GM23248 (cell line): ENCODE results near the gene RLIM. TPM values are rescaled to one million over a fixed set of nuclear protein-coding genes. Genes with fewer than 3 reads are reported as not detected.

Source experiments
- DNase-seq: peaks from one replicate; pipeline ENCODE4 v3.0.0-alpha.2; 2015
- H2AFZ ChIP-seq: fragments of 200-600 bp; sonication (generic); 2 replicates; pipeline ENCODE4 v1.6.1; 2016; ENCODE audit warnings: antibody characterized with exemption
- H3F3A ChIP-seq: fragments of 200-600 bp; sonication (generic); 2 replicates; pipeline ENCODE4 v1.6.1; 2016; ENCODE audit warnings: mild to moderate bottlenecking, antibody characterized with exemption, mixed run types; ENCODE audit not compliant: insufficient read depth
- H3K27ac ChIP-seq: fragments of 200-600 bp; sonication (generic); 2 replicates; pipeline ENCODE4 v1.5.1; 2016; ENCODE audit warnings: mild to moderate bottlenecking
- H3K27me3 ChIP-seq: fragments of 200-600 bp; sonication (generic); replicated peaks from 2 replicates; pipeline ENCODE4 v1.6.1; 2016; ENCODE audit warnings: mild to moderate bottlenecking; ENCODE audit not compliant: insufficient read depth
- H3K36me3 ChIP-seq: fragments of 200-600 bp; sonication (generic); 2 replicates; pipeline ENCODE4 v1.6.1; 2016; ENCODE audit warnings: low read depth, mild to moderate bottlenecking
- H3K4me1 ChIP-seq: fragments of 200-600 bp; sonication (generic); 2 replicates; pipeline ENCODE4 v1.6.1; 2016; ENCODE audit warnings: mild to moderate bottlenecking; ENCODE audit not compliant: insufficient read depth
- H3K4me2 ChIP-seq: fragments of 200-600 bp; sonication (generic); one replicate; pipeline ENCODE4 v1.6.1; 2016; ENCODE audit warnings: mild to moderate bottlenecking; ENCODE audit not compliant: unreplicated experiment
- H3K4me3 ChIP-seq: fragments of 200-600 bp; sonication (generic); 2 replicates; pipeline ENCODE4 v1.5.1; 2016; ENCODE audit warnings: mild to moderate bottlenecking
- H3K79me2 ChIP-seq: fragments of 200-600 bp; sonication (generic); 2 replicates; pipeline ENCODE4 v1.6.1; 2016; ENCODE audit warnings: mild to moderate bottlenecking; ENCODE audit not compliant: insufficient read depth
- H3K9ac ChIP-seq: fragments of 200-600 bp; sonication (generic); 2 replicates; pipeline ENCODE4 v1.6.1; 2016; ENCODE audit warnings: mild to moderate bottlenecking
- H3K9me2 ChIP-seq: fragments of 200-600 bp; sonication (generic); 2 replicates; pipeline ENCODE4 v1.6.1; 2016; ENCODE audit warnings: mixed run types, mild to moderate bottlenecking, moderate library complexity; ENCODE audit not compliant: insufficient read depth
- H3K9me3 ChIP-seq: fragments of 200-600 bp; sonication (generic); one replicate; pipeline ENCODE4 v1.6.1; 2017; ENCODE audit warnings: low read depth
- H4K20me1 ChIP-seq: fragments of 200-600 bp; sonication (generic); 2 replicates; pipeline ENCODE4 v1.6.0; 2016; ENCODE audit not compliant: insufficient read depth
- EZH2 ChIP-seq: fragments of 200-600 bp; sonication (generic); IDR thresholded peaks from 2 replicates; pipeline ENCODE4 v1.6.1; 2018; ENCODE audit warnings: antibody characterized with exemption, mild to moderate bottlenecking; ENCODE audit not compliant: insufficient read depth, poor library complexity, severe bottlenecking
- EZH2phosphoT487 ChIP-seq: fragments of 200-600 bp; sonication (generic); IDR thresholded peaks from 2 replicates; pipeline ENCODE4 v1.6.1; 2018; ENCODE audit warnings: antibody characterized with exemption, moderate library complexity, mild to moderate bottlenecking, low read depth; ENCODE audit not compliant: insufficient read depth
- WGBS, 2 experiments: methylation state at CpG; one replicate each; pipeline ENCODE4 v1.1.6; 2015 to 2017; ENCODE audit warnings: low lambda C conversion rate in 2 of 2, low coverage in 1 of 2; ENCODE audit errors: missing lambda C conversion rate in 2 of 2; 5-methylcytosine and 5-hydroxymethylcytosine counted together
- in situ Hi-C: fragments of 300-500 bp; cut with MboI; formaldehyde crosslinking; loops from 2 replicates; pipeline ENCODE4 v1.15.0; 2020
- polyA plus RNA-seq: library from polyadenylated mRNA; unstranded; fragments of >200 nt; fragmentation: Nextera tagmentation; extraction: Ambion mirVana; gene quantifications from 2 replicates; pipeline ENCODE4 v1.2.1, GENCODE V29; 2016
- total RNA-seq: library from RNA; depleted of rRNA; stranded (reverse); fragments of >200 nt; shearing (Covaris generic); gene quantifications from 2 replicates; pipeline ENCODE4 v1.2.3, GENCODE V29; 2014

RLIM gene
- total and polyA plus RNA-seq, 2 experiments from 2014 or later: 11.4 to 40.1 TPM

GRCh38 chrX:74545880-74546523 lies 68.4 kb downstream of the RLIM start:
- no peaks in the 10 kb centered on the region for H3K79me2 ChIP-seq
- H3K4me3 ChIP-seq: no peak overlapping the region
- H3F3A ChIP-seq: no peaks in the 10 kb centered on the region
- TF ChIP-seq EZH2: no peak
- TF ChIP-seq EZH2phosphoT487: no peak
- in situ Hi-C loops: loop anchor here (10.0 kb wide), 1 partner anchor 161 kb away; no protein-coding TSS in a partner anchor
- H3K27ac ChIP-seq: no peak overlapping the region
- H3K9me2 ChIP-seq: no peaks in the 10 kb centered on the region
- H3K4me2 ChIP-seq: no peak overlapping the region
- H3K36me3 ChIP-seq: no peaks in the 10 kb centered on the region
- H4K20me1 ChIP-seq: no peaks in the 10 kb centered on the region
- WGBS, 2 experiments: 50 to 67% methylated on average over 1 of the region's 1 CpG
- H3K4me1 ChIP-seq: no peaks in the 10 kb centered on the region
- H3K9me3 ChIP-seq: no peaks in the 10 kb centered on the region
- H3K9ac ChIP-seq: no peak overlapping the region
- no peak for DNase-seq
- no peak overlapping the region for H2AFZ ChIP-seq
- no peaks in the 10 kb centered on the region for H3K27me3 ChIP-seq

- H4K20me1 ChIP-seq: no peaks in the 10 kb centered on the region
- no peaks in the 10 kb centered on the region for H3F3A ChIP-seq
- H3K9me2 ChIP-seq: no peaks in the 10 kb centered on the region
- H3K4me1 ChIP-seq: 0 out of 2 replicates have a peak, but pooled peaks cover 2% of the 10 kb centered on the region
- no peaks in the 10 kb centered on the region for H3K79me2 ChIP-seq
- H3K9ac ChIP-seq: no peak overlapping the region
- H3K4me2 ChIP-seq: no peak overlapping the region
- TF ChIP-seq EZH2 (no peak), EZH2phosphoT487 (no peak)
- in situ Hi-C loops: loop anchor here (10.0 kb wide), 1 partner anchor 156 kb away; no protein-coding TSS in a partner anchor
- H3K36me3 ChIP-seq: no peaks in the 10 kb centered on the region
- H2AFZ ChIP-seq: no peak overlapping the region
- WGBS, 2 experiments: 56 to 64% methylated on average over 2 of the region's 2 CpGs
- no peak overlapping the region for H3K4me3 ChIP-seq
- H3K27me3 ChIP-seq: no peaks in the 10 kb centered on the region
- H3K9me3 ChIP-seq: no peaks in the 10 kb centered on the region
- H3K27ac ChIP-seq: no peak overlapping the region
- DNase-seq: no peak
Measured at GRCh38 chrX:74540635-74541249, 73.7 kb downstream of the RLIM start.

DNA sequence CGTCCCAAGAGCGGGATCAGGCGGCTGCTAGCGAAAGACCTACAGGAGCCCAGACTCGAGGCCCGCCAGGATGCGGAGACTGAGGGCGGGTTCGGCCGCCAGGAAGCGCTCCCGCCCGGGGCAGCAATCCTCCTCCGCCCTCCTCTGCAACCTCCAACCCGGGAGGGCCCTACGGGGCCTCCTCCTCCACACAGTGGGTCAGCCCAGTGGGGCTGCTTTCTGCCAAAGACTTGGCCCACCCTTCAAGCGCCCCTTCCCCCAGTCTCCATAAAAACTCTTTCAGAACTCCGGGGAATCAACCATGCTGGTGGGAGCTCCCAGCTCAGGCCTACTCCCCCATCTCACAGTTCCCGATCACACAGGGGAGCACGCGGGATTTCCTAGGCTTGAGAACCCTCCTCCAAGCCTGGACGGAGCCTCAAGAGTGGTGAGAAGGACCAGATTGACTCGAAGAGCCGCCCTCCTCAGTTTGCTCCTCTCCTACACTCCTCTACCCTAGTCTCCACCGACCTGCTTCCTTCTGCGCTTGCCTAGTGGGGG lies 77.5 kb downstream of the RLIM start:
- Histone ChIP-seq H3K4me3 (peak overlapping the region; percentile 68), H3K4me1 (peaks cover 21% of the 10 kb centered on the region), H3K9me2 (no peaks in the 10 kb centered on the region), H2AFZ (peak overlapping the region; percentile 76), H4K20me1 (no peaks in the 10 kb centered on the region), H3K36me3 (no peaks in the 10 kb centered on the region), H3K9me3 (no peaks in the 10 kb centered on the region), H3K27me3 (no peaks in the 10 kb centered on the region), H3K27ac (peak overlapping the region; percentile 80), H3K79me2 (no peaks in the 10 kb centered on the region), H3F3A (peaks cover 25% of the 10 kb centered on the region; the same call in 1 of the 2 replicates), H3K4me2 (peak overlapping the region; percentile 77), H3K9ac (peak overlapping the region; percentile 81)
- 43 to 61% methylated on average over 4 to 9 of the region's 26 CpGs for WGBS, 2 experiments
- in situ Hi-C loops: no loop called here
- TF ChIP-seq EZH2 (no peak), EZH2phosphoT487 (no peak)
- peak; percentile 52 for DNase-seq

DNA sequence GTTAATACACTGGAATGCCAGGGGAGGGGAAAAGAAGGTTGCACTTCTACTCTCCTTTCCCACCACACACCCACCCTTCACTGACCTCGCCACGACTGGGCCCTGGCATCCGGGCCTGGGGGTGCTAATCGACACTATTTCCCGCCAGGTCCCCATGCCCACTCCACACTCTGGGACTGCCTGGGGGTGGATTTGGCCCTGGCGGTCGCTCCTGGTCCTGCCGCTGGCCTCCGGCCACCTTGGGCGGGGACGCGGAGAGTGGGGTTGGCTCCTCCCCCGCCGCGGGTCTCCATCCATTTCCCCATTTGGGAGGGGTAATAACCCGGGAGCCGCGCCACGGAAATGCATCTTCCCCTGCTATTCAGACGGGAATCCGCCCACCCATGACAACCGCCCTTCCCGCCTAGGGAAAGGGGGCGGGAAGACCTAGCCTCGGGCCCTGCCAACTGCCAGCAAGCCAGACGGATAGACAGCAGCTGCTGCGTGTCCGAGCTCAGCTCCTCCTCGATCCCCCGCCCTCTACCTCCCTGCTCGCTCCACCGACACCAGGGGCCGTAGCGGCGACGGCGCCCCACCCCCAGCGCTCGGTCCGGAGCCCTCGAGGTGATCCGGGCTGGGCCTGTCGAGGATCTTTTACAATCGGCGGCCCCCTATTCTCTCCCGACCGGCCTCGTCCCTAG lies 78.1 kb downstream of the RLIM start:
- peaks cover 21% of the 10 kb centered on the region for H3K4me1 ChIP-seq
- peak overlapping the region; percentile 76 for H2AFZ ChIP-seq
- H3F3A ChIP-seq: peaks cover 25% of the 10 kb centered on the region; the same call in 1 of the 2 replicates
- no peaks in the 10 kb centered on the region for H3K9me2 ChIP-seq
- H3K9ac ChIP-seq: peak overlapping the region; percentile 81
- H3K4me2 ChIP-seq: peak overlapping the region; percentile 77
- 0 to 1% methylated on average over 12 of the region's 48 CpGs for WGBS, 2 experiments
- peak; percentile 82 for DNase-seq
- in situ Hi-C loops: no loop called here
- TF ChIP-seq EZH2 (no peak), EZH2phosphoT487 (no peak)
- peak overlapping the region; percentile 80 for H3K27ac ChIP-seq
- no peaks in the 10 kb centered on the region for H3K36me3 ChIP-seq
- H3K4me3 ChIP-seq: peak overlapping the region; percentile 68
- no peaks in the 10 kb centered on the region for H3K27me3 ChIP-seq
- H3K79me2 ChIP-seq: no peaks in the 10 kb centered on the region
- H3K9me3 ChIP-seq: no peaks in the 10 kb centered on the region
- H4K20me1 ChIP-seq: no peaks in the 10 kb centered on the region
